H1 (cell line): ENCODE results near the gene MMS19. TPM values are rescaled to one million over a fixed set of nuclear protein-coding genes. Genes with fewer than 3 reads are reported as not detected.

Source experiments
- SP2 ChIP-seq: IDR thresholded peaks from 2 replicates; pipeline ENCODE4 v1.6.1; 2012; ENCODE audit warnings: mild to moderate bottlenecking, low read length, inconsistent platforms
- polyA plus RNA-seq, 7 experiments: library from polyadenylated mRNA; depleted of rRNA in 3 of 7; stranded (reverse) in 5 of 7; unstranded in 2 of 7; fragments of >200 nt in 5 of 7; fragments of 200-250 nt in 2 of 7; gene quantifications; 1 replicate in 5 of 7; 2 replicates in 1 of 7; 4 replicates in 1 of 7; pipeline versions ENCODE4 v1.2.1 to v1.2.3, GENCODE V29; 2011 to 2013; ENCODE audit warnings: missing spikeins in 2 of 7, mixed read lengths in 2 of 7
- total RNA-seq: library from RNA; stranded (reverse); fragmentation: NEBNext Ultra II Directional; extraction: Animal tissue kit (Norgen Biotek cat#: 25700); gene quantifications from 2 replicates; pipeline ENCODE4 v1.2.1, GENCODE V29; 2021

The MMS19 gene
- total and polyA plus RNA-seq, 2 of the 8 experiments (the other 6 are each of a cell fraction or from before 2014, with no cell fraction given): 130 to 221 TPM

- TF ChIP-seq SP2: no peak
Measured at GRCh38 chr10:97497572-97498075, 598 bp downstream of the MMS19 start (continued).
